ENCODE data around the gene ZNF343. TPM values are rescaled to one million over a fixed set of nuclear protein-coding genes. Genes with fewer than 3 reads are reported as not detected.

Gene ZNF343
- total RNA-seq (2021; fragmentation: NEBNext Ultra II Directional; extraction: Animal tissue kit (Norgen Biotek cat#: 25700)): 3.7 and 5.0 TPM in 2 replicates
- polyA plus RNA-seq (2011; rRNA removed): 1.1 and 1.8 TPM in 2 replicates
- 1.9 TPM for polyA plus RNA-seq (2011; cell fraction: cytosol; rRNA removed)
- polyA plus RNA-seq (2011; cell fraction: nucleus; rRNA removed): 2.5 TPM
- polyA plus RNA-seq (2012, experiment 1 of 2): 3.0 to 4.1 TPM (median 3.4 TPM) in 4 replicates
- polyA plus RNA-seq (2012, experiment 2 of 2): 0.39 TPM
- polyA plus RNA-seq (2013, experiment 1 of 2): 2.0 TPM
- polyA plus RNA-seq (2013, experiment 2 of 2): 2.5 TPM
- 6.1 and 9.0 TPM in 2 replicates for polyA minus RNA-seq (2011; rRNA and poly(A)+ RNA removed)
- 2.8 TPM for polyA minus RNA-seq (2011; cell fraction: cytosol; rRNA and poly(A)+ RNA removed)
- polyA minus RNA-seq (2011; cell fraction: nucleus; rRNA and poly(A)+ RNA removed): 4.1 TPM
- long read RNA-seq, experiment 1, partial matches to known transcripts: 0 of 1 reads
- long read RNA-seq, experiment 1, other reads (novel, unspliced or antisense): 1 of 1 reads
- long read RNA-seq, experiment 2, partial matches to known transcripts: 0 of 2 reads
- long read RNA-seq, experiment 2, other reads (novel, unspliced or antisense): 2 of 2 reads

DNA sequence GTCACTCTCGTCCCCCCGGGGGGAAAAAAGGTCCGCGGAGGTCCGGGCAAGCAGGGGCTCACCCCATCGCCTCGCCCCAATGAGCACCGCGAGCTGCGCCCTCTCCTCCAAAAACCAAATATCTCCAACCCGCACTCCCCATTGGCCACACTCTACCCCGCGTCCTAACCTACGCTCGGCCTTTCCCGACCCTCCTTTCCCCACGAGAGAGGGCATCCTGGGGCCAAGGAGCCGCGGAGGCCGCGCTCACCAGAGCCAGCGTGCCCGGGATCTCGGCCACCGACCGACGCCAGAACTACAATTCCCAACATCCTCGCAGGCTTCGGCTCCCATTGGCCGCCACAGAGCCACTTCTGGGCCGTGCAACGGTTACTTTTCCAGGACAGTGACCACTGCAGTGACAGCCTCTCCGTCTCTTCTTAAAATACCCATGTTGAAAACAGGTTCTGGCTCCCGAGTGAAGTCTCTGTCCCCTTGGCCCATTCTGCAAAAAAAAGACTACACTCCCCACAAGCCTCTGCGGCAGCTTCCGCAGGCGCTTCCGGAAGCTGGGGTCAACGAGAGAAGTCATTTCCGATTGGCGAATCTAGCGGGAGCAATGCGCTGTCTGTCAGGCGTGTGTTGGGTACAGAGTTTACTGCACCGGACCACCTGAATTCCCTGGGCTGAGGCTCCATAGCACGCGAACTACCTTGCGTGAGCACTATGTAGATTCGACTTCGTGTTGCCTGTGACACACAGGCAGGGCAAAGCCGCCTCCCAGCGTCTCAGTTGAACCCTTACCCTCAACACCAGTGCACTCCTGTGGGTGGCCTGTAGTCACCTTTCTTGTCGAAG is at the start of gene ZNF343:
ZNF343 (minus strand) TSS at position 285 of the 837 bp plus-strand sequence. CDS start 15,020 bp downstream, outside the sequence.
- Histone ChIP-seq H3K23me2 (ENCODE audit: low read depth, low read length) (peaks cover 8% of the 10 kb centered on the region; the same call in 1 of the 2 replicates), H3K56ac (replicated peaks; ENCODE audit: insufficient read length, low read depth, low read length) (no peak within 1 kb of the TSS), H4K91ac (replicated peaks; ENCODE audit: insufficient read length, low read length) (no peak within 1 kb of the TSS), H2BK5ac (ENCODE audit: low read depth, low read length) (no peak within 1 kb of the TSS), H2BK120ac (replicated peaks; ENCODE audit: low read depth, low read length) (no peak within 1 kb of the TSS), H3K4me1 (replicated peaks in 1 of 4; ENCODE audit: control insufficient read depth in 3 of 4, insufficient read depth in 4 of 4, low read length in 3 of 4) (peaks cover 0 to 5% (median 2%) of the 10 kb centered on the region in 4 experiments; a peak in 3 of 7 replicates), H4K5ac (ENCODE audit: insufficient read length, low read depth, low read length) (peak within 1 kb of the TSS; percentile 77), H4K8ac (ENCODE audit: extremely low read depth, insufficient read depth, low read length) (peak within 1 kb of the TSS; percentile 94; the same call in 1 of the 2 replicates), H2BK20ac (ENCODE audit: low read length) (no peak within 1 kb of the TSS), H3K14ac (ENCODE audit: insufficient read length) (no peak within 1 kb of the TSS), H2BK12ac (ENCODE audit: low read depth, low read length) (peak within 1 kb of the TSS; percentile 77; the same call in 1 of the 2 replicates), H3K4ac (replicated peaks; ENCODE audit: insufficient read length, low read depth, low read length) (peak within 1 kb of the TSS; percentile 82), H3K27ac (ENCODE audit: low read depth, low read length) (peak within 1 kb of the TSS; percentile 63; the same call in 1 of the 2 replicates), H2AK5ac (ENCODE audit: low read depth, low read length) (no peak within 1 kb of the TSS), H3K23ac (ENCODE audit: insufficient read length) (no peak within 1 kb of the TSS), H3K9me3 (ENCODE audit: insufficient read depth in 2 of 2, low read depth in 1 of 2, low read length in 1 of 2) (no peaks in the 10 kb centered on the region), H3K36me3 (ENCODE audit: control insufficient read depth in 2 of 4, insufficient read depth in 4 of 4, low read length in 3 of 4) (0 out of 8 replicates have a peak, but pooled peaks cover 0 to 2% (median 0%) of the 10 kb centered on the region in 4 experiments), H3K79me2 (ENCODE audit: control insufficient read depth in 1 of 2, insufficient read depth in 2 of 2, low read length in 2 of 2) (no peaks in the 10 kb centered on the region), H2AFZ (ENCODE audit: low read length) (peak within 1 kb of the TSS; percentile 100), H3K18ac (ENCODE audit: extremely low read depth, low read length) (peak within 1 kb of the TSS; percentile 91; the same call in 1 of the 2 replicates), H3K4me2 (ENCODE audit: insufficient read depth in 1 of 2, low read depth in 2 of 2, low read length in 2 of 2) (peak within 1 kb of the TSS; percentile 87 to 95), H4K20me1 (replicated peaks in 1 of 2; ENCODE audit: control insufficient read depth in 1 of 2, insufficient read depth in 2 of 2, low read length in 2 of 2) (peaks cover 0 to 4% of the 10 kb centered on the region in 2 experiments), H3K9ac (replicated peaks in 1 of 4; ENCODE audit: extremely low read depth in 1 of 4, low read depth in 3 of 4, low read length in 3 of 4) (peak within 1 kb of the TSS in 3 of 4 experiments; percentile 39 to 74 (median 46); a peak in 5 of 7 replicates), H3K79me1 (ENCODE audit: low read depth, low read length) (no peaks in the 10 kb centered on the region), H3K4me3 (ENCODE audit: extremely low read depth in 1 of 4, insufficient read depth in 2 of 4, low read depth in 3 of 4, low read length in 4 of 4) (peak within 1 kb of the TSS; percentile 66 to 83 (median 80)), H3K27me3 (replicated peaks in 1 of 4; ENCODE audit: control insufficient read depth in 3 of 4, extremely low read depth in 1 of 4, insufficient read depth in 3 of 4, low read length in 3 of 4) (peaks cover 28 to 58% (median 50%) of the 10 kb centered on the region in 4 experiments), H2BK15ac (ENCODE audit: low read length) (no peak within 1 kb of the TSS; the same call in 1 of the 2 replicates)
- FAIRE-seq (peak; percentile 81), DNase-seq (ENCODE audit: low read depth in 1 of 2, low spot score in 2 of 2) (peak; percentile 31 to 77)
- CTCF ChIA-PET (ENCODE audit: partially characterized antibody): interaction anchor here (1.0 to 3.9 kb wide), 3 partner anchors 10 to 34 kb away, joined by 3 to 22 read pairs (median 3); no protein-coding TSS in a partner anchor
- POLR2A ChIA-PET (ENCODE audit: partially characterized antibody): interaction anchor here (1.0 to 2.9 kb wide), 4 partner anchors 13 to 143 kb away, joined by 3 to 19 read pairs (median 6); partner anchors contain the start of genes NOP56 and SNRPB
- 3% methylated on average over 52 of the region's 53 CpGs; no CpG with 5 or more reads in 1 of the 2 experiments for WGBS, 2 experiments (ENCODE audit: extremely low coverage in 1 of 2, insufficient coverage in 1 of 2, insufficient read length in 1 of 2, insufficient replicate concordance in 2 of 2, low coverage in 1 of 2, low lambda C conversion rate in 2 of 2, missing lambda C conversion rate in 1 of 2)
- TF ChIP-seq CEBPB (IDR thresholded peaks at IDR 0.05; ENCODE audit: low read depth, low read length) (no peak), NANOG (IDR thresholded peaks at IDR 0.05; ENCODE audit: insufficient read depth, low read depth, low read length, poor library complexity, severe bottlenecking) (no peak), GABPA (IDR thresholded peaks at IDR 0.05; ENCODE audit: borderline replicate concordance, insufficient read depth, low read length) (peak; percentile 94)
- TF ChIP-seq, protein P1, sequence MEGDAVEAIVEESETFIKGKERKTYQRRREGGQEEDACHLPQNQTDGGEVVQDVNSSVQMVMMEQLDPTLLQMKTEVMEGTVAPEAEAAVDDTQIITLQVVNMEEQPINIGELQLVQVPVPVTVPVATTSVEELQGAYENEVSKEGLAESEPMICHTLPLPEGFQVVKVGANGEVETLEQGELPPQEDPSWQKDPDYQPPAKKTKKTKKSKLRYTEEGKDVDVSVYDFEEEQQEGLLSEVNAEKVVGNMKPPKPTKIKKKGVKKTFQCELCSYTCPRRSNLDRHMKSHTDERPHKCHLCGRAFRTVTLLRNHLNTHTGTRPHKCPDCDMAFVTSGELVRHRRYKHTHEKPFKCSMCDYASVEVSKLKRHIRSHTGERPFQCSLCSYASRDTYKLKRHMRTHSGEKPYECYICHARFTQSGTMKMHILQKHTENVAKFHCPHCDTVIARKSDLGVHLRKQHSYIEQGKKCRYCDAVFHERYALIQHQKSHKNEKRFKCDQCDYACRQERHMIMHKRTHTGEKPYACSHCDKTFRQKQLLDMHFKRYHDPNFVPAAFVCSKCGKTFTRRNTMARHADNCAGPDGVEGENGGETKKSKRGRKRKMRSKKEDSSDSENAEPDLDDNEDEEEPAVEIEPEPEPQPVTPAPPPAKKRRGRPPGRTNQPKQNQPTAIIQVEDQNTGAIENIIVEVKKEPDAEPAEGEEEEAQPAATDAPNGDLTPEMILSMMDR (IDR thresholded peaks at IDR 0.05; ENCODE audit: control extremely low read depth in 1 of 3, insufficient read depth in 1 of 3, low read depth in 1 of 3, low read length in 3 of 3): no peak

Data from H1 (cell line).